GM19035 (cell line): ENCODE results near the gene ANXA2.
"Not testable (repeated sequence)": the region's sequence is repeated elsewhere in the genome, so short reads cannot be mapped to it uniquely, and the experiment has no call there.

Source experiments
- ATAC-seq: cut with Tn5 transposase; IDR thresholded peaks from one replicate; pipeline ENCODE4 v1.9.1; 2021; ENCODE audit not compliant: unreplicated experiment

The ANXA2 gene

DNA sequence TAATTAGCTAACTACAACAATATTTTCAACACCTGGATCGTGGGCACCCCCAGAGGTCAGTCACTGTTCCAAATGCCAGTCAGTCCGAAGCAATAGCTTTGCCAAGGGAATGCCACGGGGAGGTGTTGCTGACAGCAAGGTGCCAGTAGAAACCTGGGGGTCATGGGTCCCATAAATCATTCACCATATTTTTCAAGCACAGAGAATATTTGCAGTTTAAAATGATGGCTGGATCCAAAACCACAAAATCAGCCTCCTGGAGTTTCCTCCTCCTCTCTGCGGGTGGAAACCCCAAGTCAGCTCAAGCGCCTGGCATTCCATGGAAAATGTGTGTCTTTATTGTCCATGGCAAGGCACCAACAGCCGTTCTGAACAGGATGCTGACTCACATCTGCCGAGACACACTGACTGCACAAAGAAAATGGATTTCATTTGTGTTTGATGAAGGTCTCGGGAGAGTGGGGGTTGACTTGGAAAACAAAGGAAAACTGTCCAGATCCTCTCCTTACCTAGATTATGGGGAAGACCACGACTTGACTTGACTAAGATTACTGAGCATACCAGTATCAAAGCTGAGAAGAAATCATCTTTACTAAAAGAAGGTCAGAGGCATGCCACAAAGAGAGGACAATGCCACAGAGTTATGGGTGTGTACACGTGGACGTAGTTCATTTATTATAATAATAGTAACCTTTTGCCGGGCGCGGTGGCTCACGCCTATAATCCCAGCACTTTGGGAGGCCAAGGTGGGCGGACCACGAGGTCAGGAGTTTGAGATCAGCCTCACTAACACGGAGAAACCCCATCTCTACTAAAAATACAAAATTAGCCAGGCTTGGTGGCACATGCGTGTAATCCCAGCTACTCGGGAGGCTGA is 26.4 kb downstream of the ANXA2 start:
- no peak for ATAC-seq

DNA sequence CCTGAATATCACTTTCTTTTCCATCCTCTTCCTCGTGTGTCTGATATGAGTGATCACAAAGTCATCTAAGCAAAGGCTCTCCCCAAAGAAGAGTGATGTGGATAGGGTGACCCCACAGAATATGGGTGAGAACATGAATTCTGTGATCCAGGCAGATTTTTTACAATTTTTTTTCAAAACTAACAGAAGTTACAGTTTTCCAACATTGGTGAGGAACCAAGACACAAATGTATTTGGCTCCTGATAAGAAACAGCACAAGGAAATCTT is 27.0 kb downstream of the ANXA2 start:
- ATAC-seq: no peak

DNA sequence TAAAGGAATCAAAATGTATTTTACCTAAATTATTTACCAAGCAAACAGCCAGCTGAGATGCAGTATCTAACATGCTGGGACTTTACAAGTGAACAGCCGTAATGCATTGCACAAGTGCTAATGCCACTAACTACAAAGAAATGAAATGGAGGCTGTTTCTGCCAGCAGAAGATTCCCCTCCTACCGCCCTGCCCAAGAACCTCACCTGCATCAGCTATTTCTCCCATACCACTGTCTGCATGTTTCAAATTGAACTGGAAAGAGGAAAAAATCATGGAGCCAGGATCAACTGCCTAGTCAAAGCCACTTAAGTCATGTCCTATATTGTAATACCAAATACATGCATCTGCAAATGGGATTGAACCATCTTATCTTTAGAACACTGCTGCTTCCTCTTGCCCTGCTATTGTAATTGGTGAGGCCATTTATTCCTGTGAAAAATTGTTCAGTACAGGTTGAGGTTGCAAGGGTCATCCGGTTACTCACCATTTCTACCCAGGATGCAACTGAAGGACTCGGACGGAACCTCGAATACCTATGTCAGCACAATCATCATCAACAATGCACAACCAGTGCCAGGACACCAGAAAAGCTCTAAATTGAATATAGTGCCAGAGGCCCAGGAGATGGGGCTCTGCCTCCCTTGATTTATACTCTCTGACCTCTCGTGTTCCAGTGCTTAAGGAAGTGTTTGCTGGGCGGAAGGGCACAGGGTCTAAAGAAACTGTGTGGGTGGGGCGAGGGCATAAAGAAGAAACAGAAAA is 27.5 kb downstream of the ANXA2 start:
- no peak for ATAC-seq

DNA sequence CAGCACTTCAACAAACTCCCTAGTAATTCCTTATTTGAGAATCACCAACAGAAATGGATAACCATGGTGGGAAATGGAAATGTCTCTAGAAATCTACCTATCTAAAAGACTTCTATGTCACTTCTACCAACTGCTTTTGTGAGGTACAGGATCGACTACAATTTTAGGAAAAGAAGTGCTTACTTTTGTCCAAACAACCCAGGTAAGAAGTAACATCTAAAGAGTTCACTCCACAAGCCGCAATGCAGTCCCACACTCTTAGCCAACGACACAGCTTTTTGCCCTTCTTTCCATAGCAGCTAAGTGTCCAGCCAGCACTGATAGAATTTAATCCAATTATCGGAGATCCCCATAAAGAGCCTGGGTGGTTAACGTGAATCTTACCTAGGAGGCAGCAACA is 28.1 kb downstream of the ANXA2 start:
- no peak for ATAC-seq

DNA sequence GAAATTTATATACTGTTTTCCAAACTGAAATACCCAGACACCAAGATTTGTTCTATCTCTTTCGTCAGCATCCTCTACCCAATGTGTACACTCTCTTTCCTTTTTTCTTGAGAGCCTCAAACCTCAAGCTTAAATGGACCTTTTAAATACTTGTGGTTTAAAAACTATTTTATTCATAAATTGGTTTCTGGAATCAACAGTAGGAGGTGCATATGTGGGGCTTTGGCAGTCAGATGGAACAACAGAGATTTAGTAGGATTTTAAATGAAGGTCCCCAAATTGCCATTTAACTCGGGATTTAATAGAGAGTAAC is 33.2 kb downstream of the ANXA2 start:
- ATAC-seq: no peak

DNA sequence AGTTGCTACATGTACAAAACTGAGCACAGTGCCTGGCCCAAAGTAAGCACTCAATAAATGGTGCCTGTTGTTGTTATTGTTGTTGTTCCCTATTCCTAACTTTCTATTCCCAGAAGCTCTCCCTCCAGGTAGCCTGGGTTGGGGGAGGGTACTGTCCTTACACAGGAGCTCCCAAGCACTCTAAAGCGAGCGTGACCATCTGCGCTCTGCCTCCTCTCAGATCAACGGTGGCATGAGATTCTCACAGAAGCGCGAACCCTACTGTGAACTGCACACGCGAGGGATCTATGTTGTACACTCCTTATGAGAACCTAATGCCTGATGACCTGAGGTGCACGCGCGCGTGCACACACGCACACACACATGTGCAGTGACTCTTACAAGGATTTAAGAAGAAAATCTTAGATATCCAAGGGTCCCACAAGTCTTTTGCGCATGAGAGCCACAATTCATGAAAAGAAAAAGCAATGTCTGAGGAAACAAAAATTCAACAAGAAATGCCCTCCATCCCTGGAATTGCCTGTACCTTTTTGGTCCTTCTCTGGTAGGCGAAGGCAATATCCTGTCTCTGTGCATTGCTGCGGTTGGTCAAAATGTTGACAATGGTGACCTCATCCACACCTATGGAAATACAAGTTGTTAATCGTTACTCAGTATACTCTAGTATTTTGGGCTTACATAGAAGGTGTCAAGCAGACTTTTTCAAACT is 33.7 kb downstream of the ANXA2 start:
- ATAC-seq: no peak

DNA sequence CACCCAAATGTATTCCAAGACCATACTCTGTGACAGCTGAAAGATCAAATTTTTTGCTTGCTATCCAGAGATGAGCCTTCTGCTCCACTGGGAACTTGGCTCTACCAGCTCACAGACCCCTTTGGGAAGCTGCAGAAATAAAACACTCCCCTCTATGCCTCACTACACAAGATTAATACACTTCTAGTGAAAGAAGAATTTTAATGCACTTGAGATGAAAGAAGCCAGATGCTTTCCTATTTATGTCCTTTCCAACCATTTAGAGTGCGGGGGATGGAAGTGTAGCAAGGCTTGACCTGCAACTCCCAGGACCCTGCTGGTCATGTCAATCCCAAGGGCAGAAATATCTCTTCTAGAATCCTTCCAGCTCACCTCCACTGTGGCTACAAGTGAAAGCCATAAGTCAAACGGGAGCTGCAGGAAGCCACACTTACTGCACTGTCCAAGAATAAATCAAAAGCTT is 34.7 kb downstream of the ANXA2 start:
- ATAC-seq: no peak

DNA sequence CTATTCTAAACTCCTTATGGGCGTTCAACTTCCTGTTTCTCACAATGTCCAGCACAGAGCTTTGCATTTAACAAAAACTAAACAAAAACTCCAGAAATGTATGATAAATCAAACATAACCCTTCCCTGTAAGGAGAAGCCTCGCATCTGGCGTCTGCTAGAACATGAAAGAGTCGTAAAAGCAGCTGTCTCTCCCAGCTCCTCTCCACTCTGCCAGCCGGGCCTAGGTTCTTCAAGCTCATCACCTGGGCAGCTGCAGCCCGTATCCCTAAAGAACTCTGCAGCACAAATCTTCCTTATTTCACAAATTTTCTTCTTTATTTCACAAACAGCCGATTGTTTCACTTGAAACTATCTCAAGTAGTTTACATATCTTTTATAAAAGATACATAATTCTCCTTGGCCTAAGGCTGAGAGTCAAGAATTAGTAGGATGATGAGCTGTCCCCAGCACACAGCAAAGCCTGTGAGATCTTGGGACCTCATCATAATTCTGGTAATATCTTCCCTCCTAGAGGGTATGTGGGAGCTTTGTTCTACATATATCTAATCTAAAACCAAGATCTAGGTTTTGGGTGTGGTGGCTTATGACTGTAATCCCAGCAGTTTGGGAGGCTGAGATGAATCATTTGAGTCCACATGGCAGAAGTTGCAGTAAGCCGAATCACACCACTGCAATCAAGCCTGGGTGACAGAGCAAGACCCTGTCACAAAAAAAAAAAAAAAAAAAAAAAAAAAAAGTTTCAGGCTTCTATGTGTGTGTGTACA is 35.3 kb downstream of the ANXA2 start:
- no peak for ATAC-seq

DNA sequence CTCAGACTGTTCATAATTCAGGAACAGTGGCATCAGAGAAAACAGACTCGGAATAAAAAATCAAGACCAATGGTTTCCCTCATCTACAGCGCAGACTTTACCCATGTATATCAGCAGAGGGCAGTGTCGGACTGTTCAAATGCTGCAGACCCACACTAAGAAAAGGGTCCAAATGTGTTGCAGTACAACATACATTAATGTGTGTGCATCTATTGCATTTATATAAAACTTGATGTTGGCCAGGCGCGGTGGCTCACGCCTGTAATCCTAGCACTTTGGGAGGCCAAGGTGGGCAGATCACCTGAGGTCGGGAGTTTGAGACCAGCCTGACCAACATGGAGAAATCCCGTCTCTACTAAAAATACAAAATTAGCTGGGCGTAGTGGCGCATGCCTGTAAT is 38.0 kb downstream of the ANXA2 start:
- not testable (repeated sequence) for ATAC-seq

DNA sequence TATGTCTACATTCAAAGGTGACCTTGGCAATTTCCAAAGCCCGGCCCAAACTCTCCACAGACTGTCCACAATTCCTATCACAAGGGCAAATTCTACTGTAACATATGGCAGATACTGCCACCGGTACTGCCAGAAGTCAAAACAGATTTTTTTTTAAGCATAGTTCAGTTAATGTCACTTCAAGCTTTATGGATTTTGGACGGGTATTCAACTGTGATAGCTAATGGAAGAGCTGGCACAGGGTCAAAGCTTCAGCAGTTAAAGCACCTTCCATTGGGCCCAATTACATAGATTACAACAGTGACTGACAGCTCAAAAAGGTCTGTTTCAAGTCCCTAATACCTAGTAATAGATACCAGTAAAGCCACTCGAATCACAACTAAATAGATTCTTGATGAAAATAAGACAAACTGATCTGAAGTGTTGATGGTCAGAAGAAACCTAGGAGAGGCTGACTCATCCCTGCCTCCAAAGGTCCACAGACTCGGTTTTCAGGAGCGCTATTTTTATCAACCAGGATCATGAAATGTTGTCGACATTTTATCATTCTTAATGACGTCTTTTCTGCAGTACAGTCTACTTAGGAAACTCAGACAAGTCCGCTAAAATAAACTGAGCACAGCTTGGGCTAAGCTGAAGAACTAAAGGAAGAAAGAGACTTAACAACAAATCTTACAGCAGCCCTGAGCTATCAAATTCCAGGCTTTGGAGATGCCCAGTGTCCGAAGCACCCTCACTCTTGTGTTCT is 38.7 kb downstream of the ANXA2 start:
- no peak for ATAC-seq

DNA sequence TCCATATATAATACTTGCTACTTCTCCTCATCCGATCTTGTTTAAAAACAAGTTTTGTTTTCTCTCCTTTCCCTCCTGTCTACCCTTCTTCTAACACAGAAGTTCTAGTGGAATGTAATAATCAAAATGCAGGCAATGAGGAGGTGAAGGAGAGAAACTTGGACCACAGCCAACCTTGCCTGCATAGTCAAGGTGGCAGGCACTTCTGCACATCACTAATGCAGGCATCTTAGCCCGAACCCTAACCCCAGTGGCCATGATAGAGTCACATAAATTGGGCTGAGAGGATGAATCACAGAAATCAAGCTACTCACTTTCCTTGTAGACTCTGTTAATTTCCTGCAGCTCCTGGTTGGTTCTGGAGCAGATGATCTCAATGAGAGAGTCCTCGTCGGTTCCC is 41.0 kb downstream of the ANXA2 start:
- ATAC-seq: no peak

DNA sequence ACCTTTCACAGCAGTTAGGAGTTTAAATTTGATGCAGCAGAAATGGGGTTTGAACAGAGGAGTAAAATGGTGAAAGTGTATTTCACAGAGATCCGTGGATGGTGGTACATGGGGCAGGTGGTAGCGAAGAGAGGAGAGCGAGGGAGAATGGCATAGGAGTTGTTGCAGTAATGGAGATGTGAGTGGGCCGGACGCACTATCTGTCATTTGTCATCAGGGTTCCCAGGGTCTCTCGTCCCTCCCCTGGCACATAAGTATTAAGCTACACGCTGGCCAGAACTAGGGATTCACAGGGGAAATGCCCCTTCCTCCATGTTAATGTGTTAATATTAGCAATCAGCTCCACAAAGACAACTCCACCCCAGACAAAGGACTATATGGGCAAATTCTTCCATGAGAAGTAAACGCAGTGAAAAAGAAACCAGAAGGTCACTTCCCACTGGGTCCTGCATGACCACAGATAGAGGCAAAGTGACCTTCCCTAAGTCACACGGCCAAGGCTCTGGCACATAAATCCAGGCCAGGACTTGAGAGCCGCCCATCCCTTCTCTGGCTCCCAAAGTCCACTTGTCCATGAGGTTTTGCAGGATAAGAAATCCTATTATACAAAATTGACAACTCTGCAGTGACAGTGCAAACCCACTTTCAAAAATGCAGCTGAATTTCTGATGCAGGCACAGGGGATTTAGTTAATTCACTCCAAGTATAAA is 42.5 kb downstream of the ANXA2 start:
- ATAC-seq: no peak

DNA sequence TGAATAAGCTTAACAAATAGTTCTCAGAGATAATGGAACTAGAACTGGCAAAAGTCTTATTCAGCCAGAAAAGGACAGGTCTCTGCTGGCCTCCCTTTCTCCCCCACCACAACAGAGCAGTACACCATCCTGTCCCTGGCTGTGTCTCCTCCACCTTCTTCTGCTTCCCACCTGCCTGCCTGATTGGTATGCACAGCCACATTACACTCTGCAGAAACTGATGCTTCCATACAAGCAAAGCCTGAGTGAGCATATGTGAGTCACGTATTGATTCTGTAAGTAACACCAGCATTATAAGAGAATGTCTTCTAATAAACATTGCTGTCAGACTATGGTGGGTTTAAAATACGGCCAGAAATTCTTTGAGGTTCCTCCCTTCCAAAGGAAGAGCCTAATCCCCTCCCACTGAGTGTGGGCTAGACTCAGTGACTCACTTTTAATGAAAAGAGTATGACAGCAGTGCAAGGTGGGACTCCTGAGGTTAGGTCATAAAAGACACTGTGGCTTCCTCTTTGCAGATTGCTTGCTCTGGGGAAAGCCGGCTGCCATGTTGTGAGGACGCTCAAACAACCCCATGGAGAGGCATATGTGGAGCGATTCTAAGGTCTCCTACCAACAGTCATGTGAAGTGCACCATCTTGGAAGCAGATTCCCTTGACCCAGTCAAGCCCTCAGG is 44.4 kb downstream of the ANXA2 start:
- no peak for ATAC-seq

DNA sequence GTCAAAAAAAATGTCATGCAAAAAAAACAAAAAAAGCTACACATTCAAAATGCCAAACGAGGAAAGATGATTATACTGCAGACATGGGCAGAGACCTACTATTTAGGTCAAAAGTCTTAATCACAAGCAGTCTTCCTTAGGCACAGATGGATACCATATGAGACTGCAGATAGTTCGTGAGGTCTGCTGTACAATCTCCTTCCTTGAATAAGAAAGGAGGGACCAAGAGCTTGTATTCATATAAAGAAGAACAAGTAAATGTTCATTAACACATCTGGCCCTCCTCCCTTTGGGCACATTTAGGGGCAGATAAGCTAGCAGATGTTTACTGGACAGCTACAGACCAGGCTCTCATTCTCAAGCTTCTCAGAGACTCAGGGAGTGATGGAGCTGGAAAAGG is 45.3 kb downstream of the ANXA2 start:
- ATAC-seq: no peak

DNA sequence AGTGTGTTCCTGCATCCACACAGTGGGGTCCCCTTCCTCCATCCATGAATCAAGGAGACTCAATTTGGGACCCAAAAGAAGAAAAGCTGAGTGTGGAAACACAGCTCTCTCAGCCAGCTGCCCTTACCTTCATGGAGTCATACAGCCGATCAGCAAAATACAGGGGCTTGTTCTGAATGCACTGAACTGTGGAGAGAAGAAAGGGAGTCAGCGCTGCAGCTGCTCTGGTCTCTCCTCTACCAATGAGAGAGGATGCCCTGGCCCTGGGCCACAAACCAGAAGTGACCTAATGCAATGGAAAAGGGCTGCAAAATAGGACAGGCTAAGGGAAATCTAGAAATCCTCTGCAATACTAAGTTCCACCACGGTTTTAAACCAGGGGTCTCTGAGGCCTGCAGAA is 46.7 kb downstream of the ANXA2 start:
- ATAC-seq: no peak

DNA sequence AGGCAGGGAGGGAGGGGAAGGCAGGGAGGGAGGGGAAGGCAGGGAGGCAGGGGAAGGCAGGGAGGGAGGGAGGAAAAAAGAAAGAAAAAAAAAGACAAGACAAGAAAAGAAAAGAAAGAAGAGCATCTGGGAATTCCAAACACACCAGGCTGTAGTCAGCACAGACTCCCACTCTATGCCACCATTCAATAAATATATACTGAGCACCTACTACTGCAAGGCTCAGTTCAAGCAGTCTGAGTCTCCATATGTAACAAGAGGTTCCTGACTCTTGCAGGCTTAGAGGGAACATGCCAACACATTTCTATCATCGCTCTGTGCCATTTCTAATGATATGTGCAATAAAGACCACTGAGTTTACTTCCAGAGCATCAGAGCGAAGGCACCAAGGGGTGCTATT is 47.7 kb downstream of the ANXA2 start:
- no peak for ATAC-seq

DNA sequence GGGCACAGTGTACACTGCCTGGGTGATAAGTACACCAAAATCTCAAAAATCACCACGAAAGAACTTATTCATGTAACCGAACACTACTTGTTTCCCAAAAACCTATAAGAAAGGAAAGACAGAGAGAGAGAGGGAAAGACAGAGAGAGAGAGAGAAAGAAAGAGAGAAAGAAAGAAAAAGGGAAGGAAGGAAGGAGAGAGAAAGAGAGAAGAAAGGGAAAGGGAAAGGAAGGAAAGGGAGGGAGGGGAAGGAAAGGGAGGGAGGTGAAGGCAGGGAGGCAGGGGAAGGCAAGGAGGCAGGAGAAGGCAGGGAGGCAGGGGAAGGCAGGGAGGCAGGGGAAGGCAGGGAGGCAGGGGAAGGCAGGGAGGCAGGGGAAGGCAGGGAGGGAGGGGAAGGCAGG is 48.2 kb downstream of the ANXA2 start:
- no peak for ATAC-seq

DNA sequence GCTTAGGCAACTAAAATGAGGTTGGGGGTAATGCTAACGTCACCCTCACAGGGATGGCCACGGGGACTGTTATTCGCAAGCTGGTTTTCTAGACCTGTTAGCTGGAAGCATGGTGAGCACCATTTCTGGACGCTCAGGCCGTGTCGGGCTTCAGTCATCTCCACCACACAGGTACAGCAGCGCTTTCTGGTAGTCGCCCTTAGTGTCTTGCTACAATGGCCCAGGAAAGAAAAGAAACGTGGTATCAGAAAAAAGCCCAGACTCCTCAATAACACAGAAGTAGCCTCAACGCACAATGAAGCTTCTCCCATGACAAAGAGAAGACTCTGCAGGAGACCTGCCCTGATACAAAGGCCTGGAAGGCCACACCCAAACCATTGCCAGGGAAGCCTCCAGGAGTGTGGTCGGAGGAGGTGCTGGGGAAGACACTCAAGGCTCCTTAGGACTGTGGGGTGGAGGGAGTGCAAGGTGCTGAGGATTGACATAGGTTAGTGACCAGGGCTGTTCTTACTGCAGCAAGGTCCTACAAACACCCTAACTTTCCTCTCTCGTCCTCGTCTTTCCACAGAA is 50.2 kb downstream of the ANXA2 start:
- ATAC-seq: no peak

DNA sequence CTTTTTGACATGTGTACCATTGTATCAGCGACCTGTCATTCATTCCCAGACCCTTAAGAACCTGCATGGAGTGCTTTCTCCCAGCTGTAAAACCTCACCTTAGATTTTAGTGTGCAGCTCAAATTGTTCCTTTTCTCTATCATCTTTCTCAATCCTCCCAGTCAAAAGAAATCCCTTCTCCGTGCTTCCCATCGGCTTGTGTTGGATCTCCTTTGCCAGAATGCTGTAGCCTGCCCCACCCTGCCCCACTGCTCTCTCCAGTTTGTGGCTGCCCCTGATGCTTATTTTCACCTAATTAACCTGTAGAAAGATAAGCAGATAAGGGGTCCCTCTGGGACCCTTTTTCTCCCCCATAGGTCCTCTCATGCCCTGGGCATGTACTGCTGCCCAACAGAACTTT is 51.1 kb downstream of the ANXA2 start:
- no peak for ATAC-seq
